Common myeloid progenitor, CD34-positive (primary cell): ENCODE results near the gene TNIK.
"Not testable (repeated sequence)": the region's sequence is repeated elsewhere in the genome, so short reads cannot be mapped to it uniquely, and the experiment has no call there.

Source experiments
- CTCF ChIA-PET: fragments of 350-600 bp; sonication (Branson Sonifier 250); formaldehyde crosslinking; loops from one replicate; lab custom pipeline; 2021; ENCODE audit warnings: antibody characterized with exemption; lab: Charles Lee
- POLR2A ChIA-PET: fragments of 350-600 bp; sonication (Branson Sonifier 250); formaldehyde crosslinking; loops from one replicate; lab custom pipeline; 2021; ENCODE audit warnings: antibody characterized with exemption; lab: Charles Lee
- DNase-seq, 3 donors: peaks; one replicate each; pipeline versions ENCODE4 v3.0.0 to v3.0.0-alpha.2; 2013
- H3K27ac ChIP-seq, 2 experiments: 1 replicate in 1 of 2; 2 replicates in 1 of 2; pipeline ENCODE4 v1.7.0; 2013; ENCODE audit warnings: inconsistent platforms in 2 of 2, low read length in 2 of 2, mild to moderate bottlenecking in 2 of 2, low read depth in 1 of 2, moderate library complexity in 1 of 2; ENCODE audit not compliant: severe bottlenecking in 2 of 2, insufficient read depth in 1 of 2, poor library complexity in 1 of 2
- H3K27me3 ChIP-seq, 5 experiments: replicated peaks in 2 of 5; 1 replicate in 3 of 5; 2 replicates in 2 of 5; pipeline versions ENCODE4 v1.6.1 to v1.7.0; 2013; ENCODE audit warnings: low read length in 4 of 5, mild to moderate bottlenecking in 2 of 5, moderate library complexity in 2 of 5, inconsistent platforms in 1 of 5; ENCODE audit not compliant: insufficient read depth in 5 of 5, control insufficient read depth in 4 of 5
- H3K36me3 ChIP-seq, 4 experiments: 1 replicate in 2 of 4; 2 replicates in 2 of 4; pipeline versions ENCODE4 v1.6.1 to v1.7.0; 2013; ENCODE audit warnings: low read length in 3 of 4, control low read depth in 1 of 4, mild to moderate bottlenecking in 1 of 4; ENCODE audit not compliant: control insufficient read depth in 4 of 4, insufficient read depth in 4 of 4
- H3K4me1 ChIP-seq, 4 experiments: 1 replicate in 3 of 4; 2 replicates in 1 of 4; pipeline versions ENCODE4 v1.6.1 to v1.7.1; 2013; ENCODE audit warnings: low read length in 3 of 4, mild to moderate bottlenecking in 3 of 4, control low read depth in 1 of 4, inconsistent platforms in 1 of 4, moderate library complexity in 1 of 4; ENCODE audit not compliant: control insufficient read depth in 4 of 4, insufficient read depth in 4 of 4; ENCODE audit errors: control extremely low read depth in 1 of 4
- H3K4me3 ChIP-seq, 7 experiments: 1 replicate in 4 of 7; 2 replicates in 3 of 7; pipeline versions ENCODE4 v1.5.1 to v1.7.0; 2013; ENCODE audit warnings: mild to moderate bottlenecking in 7 of 7, low read length in 6 of 7, moderate library complexity in 6 of 7, inconsistent platforms in 2 of 7, low read depth in 2 of 7, control low read depth in 1 of 7; ENCODE audit not compliant: insufficient read depth in 4 of 7, control insufficient read depth in 1 of 7; ENCODE audit errors: extremely low read depth in 1 of 7
- H3K9me3 ChIP-seq, 5 experiments: 1 replicate in 4 of 5; 2 replicates in 1 of 5; pipeline versions ENCODE4 v1.6.1 to v1.7.1; 2013; ENCODE audit warnings: low read length in 4 of 5, mild to moderate bottlenecking in 2 of 5, inconsistent platforms in 1 of 5, low read depth in 1 of 5, moderate library complexity in 1 of 5; ENCODE audit not compliant: control insufficient read depth in 4 of 5, insufficient read depth in 2 of 5; ENCODE audit errors: control extremely low read depth in 1 of 5
- WGBS: methylation state at CpG from one replicate; pipeline ENCODE4 v1.1.5; 2013; ENCODE audit not compliant: insufficient coverage; 5-methylcytosine and 5-hydroxymethylcytosine counted together

Gene TNIK

GRCh38 chr3:171122861-171123260 lies 337.3 kb downstream of the TNIK start:
- H3K4me1 ChIP-seq = peaks cover 0 to 4% (median 0%) of the 10 kb centered on the region in 4 experiments
- WGBS = 100% methylated on average over 2 of the region's 2 CpGs
- ChIA-PET POLR2A (interaction anchor here (0.8 kb wide), 1 partner anchor 518 kb away, joined by 4 read pairs; no protein-coding TSS in a partner anchor), CTCF (interaction anchor here (1.7 kb wide), 1 partner anchor 10 kb away, joined by 4 read pairs; no protein-coding TSS in a partner anchor)
- H3K9me3 ChIP-seq = no peaks in the 10 kb centered on the region
- no peak overlapping the region for H3K27ac ChIP-seq
- H3K4me3 ChIP-seq = no peak overlapping the region
- no peak for DNase-seq
- H3K27me3 ChIP-seq = no peaks in the 10 kb centered on the region
- peaks cover 8 to 50% (median 17%) of the 10 kb centered on the region in 4 experiments for H3K36me3 ChIP-seq

DNA sequence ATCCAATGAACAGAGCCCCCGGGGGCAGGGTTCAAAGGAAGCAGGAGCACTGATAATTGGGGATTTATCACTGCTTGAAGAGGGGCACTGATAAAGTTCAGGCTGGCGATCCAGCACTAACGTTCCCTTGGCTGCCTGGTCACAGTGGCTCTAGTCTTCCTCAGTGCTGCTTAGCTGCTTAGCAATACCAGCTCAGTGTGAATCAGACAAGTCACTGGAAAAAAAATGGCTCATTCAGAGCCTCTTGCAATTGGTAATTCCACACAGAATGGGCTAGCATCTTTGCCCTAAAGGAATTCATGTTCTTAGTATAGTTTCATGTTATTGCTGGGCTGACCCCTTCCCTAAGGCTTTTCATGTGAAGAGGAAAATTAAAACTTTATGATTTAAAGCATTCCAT lies 338.0 kb downstream of the TNIK start:
- H3K36me3 ChIP-seq = peaks cover 8 to 53% (median 17%) of the 10 kb centered on the region in 4 experiments
- CTCF ChIA-PET = interaction anchor here (1.7 kb wide), 1 partner anchor 10 kb away, joined by 4 read pairs; no protein-coding TSS in a partner anchor

DNA sequence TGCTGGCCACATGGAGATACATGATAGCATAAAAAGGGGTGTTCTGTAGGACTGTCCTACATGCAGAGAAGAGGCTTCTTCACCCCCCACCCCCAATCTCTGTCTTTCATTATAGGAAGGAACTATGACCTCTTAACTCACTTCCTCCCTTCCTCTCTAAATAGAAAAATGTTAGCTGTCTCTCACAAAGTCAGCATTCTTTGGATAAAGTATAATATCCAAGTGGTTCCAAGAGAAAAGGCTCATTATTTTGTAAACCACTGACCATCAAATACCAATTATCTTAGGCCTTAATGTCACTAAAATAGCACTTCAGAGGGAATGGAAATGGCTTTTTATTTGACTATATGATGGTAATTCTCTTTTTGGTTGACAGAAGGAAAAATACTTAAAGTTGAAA lies 338.4 kb downstream of the TNIK start:
- peaks cover 8 to 56% (median 19%) of the 10 kb centered on the region in 4 experiments for H3K36me3 ChIP-seq
- H3K9me3 ChIP-seq = no peaks in the 10 kb centered on the region
- no peak for DNase-seq
- ChIA-PET POLR2A (interaction anchor here (0.8 kb wide), 1 partner anchor 519 kb away, joined by 4 read pairs; no protein-coding TSS in a partner anchor), CTCF (interaction anchor here (1.0 to 1.7 kb wide), 2 partner anchors 9 to 72 kb away, joined by 3 to 4 read pairs; no protein-coding TSS in a partner anchor)
- no peak overlapping the region for H3K4me3 ChIP-seq
- H3K27me3 ChIP-seq = no peaks in the 10 kb centered on the region
- peaks cover 0 to 4% (median 0%) of the 10 kb centered on the region in 4 experiments for H3K4me1 ChIP-seq
- H3K27ac ChIP-seq = no peak overlapping the region

More for the DNA sequence above, 338.0 kb downstream of the TNIK start:
- Histone ChIP-seq H3K9me3 (no peaks in the 10 kb centered on the region), H3K4me3 (no peak overlapping the region), H3K27ac (no peak overlapping the region), H3K27me3 (no peaks in the 10 kb centered on the region), H3K4me1 (peaks cover 0 to 4% (median 0%) of the 10 kb centered on the region in 4 experiments)
- POLR2A ChIA-PET = interaction anchor here (0.8 kb wide), 1 partner anchor 519 kb away, joined by 4 read pairs; no protein-coding TSS in a partner anchor
- 91% methylated on average over 3 of the region's 3 CpGs for WGBS
- no peak for DNase-seq

GRCh38 chr3:171119402-171119801 lies 340.8 kb downstream of the TNIK start:
- H3K9me3 ChIP-seq, CTCF ChIA-PET, DNase-seq, H3K4me1 ChIP-seq, H3K27ac ChIP-seq, H3K4me3 ChIP-seq, POLR2A ChIA-PET, H3K27me3 ChIP-seq: not testable (repeated sequence)
- no CpG with 5 or more reads among the region's 3 CpGs for WGBS
- peaks cover 5 to 55% (median 23%) of the 10 kb centered on the region in 4 experiments for H3K36me3 ChIP-seq

DNA sequence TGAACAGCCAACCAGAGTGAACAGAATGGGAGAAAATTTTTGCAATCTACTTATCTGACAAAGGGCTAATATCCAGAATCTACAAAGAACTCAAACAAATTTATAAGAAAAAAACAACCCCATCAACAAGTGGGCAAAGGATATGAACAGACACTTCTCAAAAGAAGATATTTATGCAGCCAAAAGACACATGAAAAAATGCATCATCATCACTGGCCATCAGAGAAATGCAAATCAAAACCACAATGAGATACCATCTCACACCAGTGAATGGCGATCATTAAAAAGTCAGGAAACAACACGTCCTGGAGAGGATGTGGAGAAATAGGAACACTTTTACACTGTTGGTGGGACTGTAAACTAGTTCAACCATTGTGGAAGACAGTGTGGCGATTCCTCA lies 341.2 kb downstream of the TNIK start:
- peak in 1 of 3 donors; percentile 4 for DNase-seq
- H3K4me1 ChIP-seq, H3K27me3 ChIP-seq, CTCF ChIA-PET, POLR2A ChIA-PET, H3K27ac ChIP-seq, H3K4me3 ChIP-seq, H3K9me3 ChIP-seq: not testable (repeated sequence)
- no CpG with 5 or more reads among the region's 3 CpGs for WGBS
- peaks cover 5 to 54% (median 22%) of the 10 kb centered on the region in 4 experiments for H3K36me3 ChIP-seq

- 90% methylated on average over 2 of the region's 2 CpGs for WGBS
- CTCF ChIA-PET = no interaction called here
Observed at GRCh38 chr3:171116824-171117395, 343.3 kb downstream of the TNIK start.

DNA sequence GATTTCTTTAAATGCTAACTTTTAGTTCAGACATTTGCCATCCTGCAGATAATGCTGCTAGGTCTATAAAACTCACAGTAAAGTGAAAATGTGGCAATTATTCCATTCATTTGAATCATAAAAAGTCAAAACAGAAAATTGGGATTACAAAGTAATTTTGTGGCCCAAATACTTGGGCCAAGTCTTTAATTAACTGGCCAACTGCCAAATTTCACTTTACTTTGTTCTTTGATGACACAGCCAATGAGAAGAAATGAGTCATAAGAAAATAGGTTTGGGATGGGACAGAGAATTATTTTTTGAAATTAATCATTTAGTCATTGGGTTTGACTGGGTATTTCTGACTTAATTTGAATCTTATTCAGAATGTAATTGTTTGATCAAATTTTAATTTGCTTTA lies 343.8 kb downstream of the TNIK start:
- Histone ChIP-seq H3K9me3 (no peaks in the 10 kb centered on the region), H3K36me3 (peaks cover 3 to 28% (median 15%) of the 10 kb centered on the region in 4 experiments), H3K27ac (no peak overlapping the region), H3K4me1 (no peaks in the 10 kb centered on the region), H3K27me3 (no peaks in the 10 kb centered on the region), H3K4me3 (no peak overlapping the region)
- POLR2A ChIA-PET = no interaction called here
- CTCF ChIA-PET = no interaction called here
- DNase-seq = peak in 1 of 3 donors; percentile 11

More at GRCh38 chr3:171116824-171117395, 343.3 kb downstream of the TNIK start:
- Histone ChIP-seq H3K9me3 (no peaks in the 10 kb centered on the region), H3K4me1 (peaks cover 0 to 1% (median 0%) of the 10 kb centered on the region in 4 experiments), H3K27me3 (no peaks in the 10 kb centered on the region), H3K27ac (no peak overlapping the region), H3K4me3 (no peak overlapping the region), H3K36me3 (peaks cover 3 to 34% (median 15%) of the 10 kb centered on the region in 4 experiments)
- POLR2A ChIA-PET = no interaction called here
- no peak for DNase-seq
